Smooth muscle cell (in vitro differentiated cells): Measurements from ENCODE around the gene PLSCR3. TPM values are rescaled to one million over a fixed set of nuclear protein-coding genes. Genes with fewer than 3 reads are reported as not detected.
A peak's percentile ranks its signal among the peaks of the same experiment; 100 is the strongest.

Experiments used
- DNase-seq: peaks from one replicate; lab custom pipeline; 2025; ENCODE audit not compliant: unreplicated experiment; lab: John Stamatoyannopoulos, UW
- H2AFZ ChIP-seq: fragments of 200-600 bp; sonication (generic); 2 replicates; pipeline ENCODE4 v1.6.0; 2016; ENCODE audit warnings: antibody characterized with exemption, low read depth, mild to moderate bottlenecking
- H3F3A ChIP-seq: fragments of 200-600 bp; sonication (generic); 2 replicates; pipeline ENCODE4 v1.6.0; 2017; ENCODE audit warnings: antibody characterized with exemption, low read depth
- H3K27ac ChIP-seq: fragments of 200-600 bp; sonication (generic); 2 replicates; pipeline ENCODE4 v1.5.1; 2016; ENCODE audit warnings: low read depth, mild to moderate bottlenecking
- H3K27me3 ChIP-seq: fragments of 200-600 bp; sonication (generic); 2 replicates; pipeline ENCODE4 v1.6.1; 2016; ENCODE audit warnings: low read depth, mild to moderate bottlenecking
- H3K36me3 ChIP-seq: fragments of 200-600 bp; sonication (generic); 2 replicates; pipeline ENCODE4 v1.5.1; 2016; ENCODE audit warnings: low read depth
- H3K4me1 ChIP-seq: fragments of 200-600 bp; sonication (generic); 2 replicates; pipeline ENCODE4 v1.5.1; 2016; ENCODE audit warnings: low read depth
- H3K4me2 ChIP-seq: fragments of 200-600 bp; sonication (generic); 2 replicates; pipeline ENCODE4 v1.6.0; 2016; ENCODE audit warnings: mild to moderate bottlenecking
- H3K4me3 ChIP-seq: fragments of 200-600 bp; sonication (generic); 2 replicates; pipeline ENCODE4 v1.5.1; 2016; ENCODE audit warnings: mild to moderate bottlenecking
- H3K79me2 ChIP-seq: fragments of 200-600 bp; sonication (generic); 2 replicates; pipeline ENCODE4 v1.6.0; 2016; ENCODE audit warnings: low read depth, mild to moderate bottlenecking
- H3K9ac ChIP-seq: fragments of 200-600 bp; sonication (generic); 2 replicates; pipeline ENCODE4 v1.6.0; 2016; ENCODE audit warnings: low read depth
- H3K9me3 ChIP-seq: fragments of 200-600 bp; sonication (generic); replicated peaks from 2 replicates; pipeline ENCODE4 v1.5.1; 2016; ENCODE audit warnings: low read depth
- H4K20me1 ChIP-seq: fragments of 200-600 bp; sonication (generic); 2 replicates; pipeline ENCODE4 v1.6.0; 2016; ENCODE audit warnings: low read depth
- CTCF ChIP-seq: fragments of 200-600 bp; sonication (generic); IDR thresholded peaks from 2 replicates; pipeline ENCODE4 v1.5.1; 2017; ENCODE audit warnings: borderline replicate concordance, mild to moderate bottlenecking, antibody characterized with exemption; ENCODE audit not compliant: insufficient read depth, poor library complexity, severe bottlenecking
- WGBS: methylation state at CpG from one replicate; pipeline ENCODE4 v1.1.7; 2016; ENCODE audit warnings: low lambda C conversion rate; 5-methylcytosine and 5-hydroxymethylcytosine counted together
- polyA plus RNA-seq: library from polyadenylated mRNA; unstranded; fragments of >200 nt; fragmentation: Nextera tagmentation; extraction: Ambion mirVana; gene quantifications from 2 replicates; pipeline ENCODE4 v1.2.1, GENCODE V29; 2016
- total RNA-seq: library from RNA; depleted of rRNA; stranded (reverse); fragments of >200 nt; gene quantifications from 2 replicates; pipeline ENCODE4 v1.2.3, GENCODE V29; 2014

Gene PLSCR3
- total and polyA plus RNA-seq, 2 experiments from 2014 or later = 29.3 to 110 TPM

DNA sequence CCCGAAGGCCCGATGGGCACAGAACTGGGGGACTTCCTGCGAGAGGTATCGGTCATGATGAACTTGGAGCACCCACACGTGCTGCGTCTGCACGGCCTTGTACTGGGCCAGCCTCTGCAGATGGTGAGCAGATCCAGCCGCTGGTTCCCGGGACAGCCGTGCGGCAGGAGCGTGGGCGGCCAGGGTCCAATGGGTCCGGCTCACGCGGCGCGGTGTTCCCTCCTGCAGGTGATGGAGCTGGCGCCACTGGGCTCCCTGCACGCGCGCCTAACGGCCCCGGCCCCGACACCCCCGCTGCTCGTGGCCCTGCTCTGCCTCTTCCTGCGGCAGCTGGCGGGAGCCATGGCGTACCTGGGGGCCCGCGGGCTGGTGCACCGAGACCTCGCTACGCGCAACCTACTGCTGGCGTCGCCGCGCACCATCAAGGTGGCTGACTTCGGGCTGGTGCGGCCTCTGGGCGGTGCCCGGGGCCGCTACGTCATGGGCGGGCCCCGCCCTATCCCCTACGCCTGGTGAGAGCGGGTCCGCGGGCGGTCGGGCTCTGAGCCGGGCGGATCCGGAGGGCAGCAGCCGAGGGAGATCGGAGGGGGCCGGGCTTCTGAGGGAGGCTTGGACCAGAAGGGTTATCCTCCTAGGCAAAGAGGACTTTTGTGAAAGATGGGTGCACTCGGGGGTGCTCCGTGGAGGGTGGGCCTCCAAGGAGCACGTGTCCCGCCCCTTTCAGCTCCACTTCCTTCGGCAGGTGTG lies 10.4 kb downstream of the PLSCR3 start:
- Histone ChIP-seq H3K9ac (no peak overlapping the region), H3K4me3 (peak overlapping the region; percentile 40), H3K9me3 (no peaks in the 10 kb centered on the region), H4K20me1 (no peaks in the 10 kb centered on the region), H3K4me1 (peaks cover 19% of the 10 kb centered on the region), H3F3A (peaks cover 6% of the 10 kb centered on the region), H3K4me2 (peak overlapping the region; percentile 85), H3K27ac (no peak overlapping the region), H3K36me3 (no peaks in the 10 kb centered on the region), H3K79me2 (no peaks in the 10 kb centered on the region), H3K27me3 (peaks cover 22% of the 10 kb centered on the region), H2AFZ (no peak overlapping the region)
- 23% methylated on average over 64 of the region's 65 CpGs for WGBS
- no peak for TF ChIP-seq CTCF
- no peak for DNase-seq

DNA sequence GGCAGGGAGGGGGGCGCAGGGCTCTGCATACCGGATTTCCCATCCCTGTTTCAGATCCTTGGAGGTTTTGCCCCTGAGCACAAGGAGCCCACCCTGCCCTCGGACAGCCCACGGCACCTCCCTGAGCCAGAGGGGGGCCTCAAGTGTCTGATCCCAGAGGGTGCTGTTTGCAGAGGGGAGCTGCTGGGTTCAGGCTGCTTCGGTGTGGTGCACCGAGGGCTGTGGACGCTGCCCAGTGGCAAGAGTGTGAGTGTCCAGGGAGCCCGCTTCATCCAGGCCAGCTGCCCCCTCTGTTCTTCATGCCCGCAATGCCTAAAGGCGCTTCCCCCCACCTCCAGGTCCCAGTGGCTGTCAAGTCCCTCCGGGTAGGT lies 11.0 kb downstream of the PLSCR3 start:
- peaks cover 22% of the 10 kb centered on the region for H3K27me3 ChIP-seq
- DNase-seq = no peak
- no peak for TF ChIP-seq CTCF
- no peak overlapping the region for H3K4me3 ChIP-seq
- WGBS = 87% methylated on average over 11 of the region's 11 CpGs
- H3K79me2 ChIP-seq = no peaks in the 10 kb centered on the region
- H3K4me2 ChIP-seq = peak overlapping the region; percentile 85
- H3K4me1 ChIP-seq = peaks cover 19% of the 10 kb centered on the region
- H3K9me3 ChIP-seq = no peaks in the 10 kb centered on the region
- H3F3A ChIP-seq = peaks cover 6% of the 10 kb centered on the region
- no peaks in the 10 kb centered on the region for H3K36me3 ChIP-seq
- H4K20me1 ChIP-seq = no peaks in the 10 kb centered on the region
- no peak overlapping the region for H3K9ac ChIP-seq
- H3K27ac ChIP-seq = no peak overlapping the region
- no peak overlapping the region for H2AFZ ChIP-seq

- H3K36me3 ChIP-seq = no peaks in the 10 kb centered on the region
- no peaks in the 10 kb centered on the region for H4K20me1 ChIP-seq
- H2AFZ ChIP-seq = no peak overlapping the region
- H3K79me2 ChIP-seq = no peaks in the 10 kb centered on the region
- peaks cover 22% of the 10 kb centered on the region for H3K27me3 ChIP-seq
- no peaks in the 10 kb centered on the region for H3K9me3 ChIP-seq
- no peak for TF ChIP-seq CTCF
- DNase-seq = no peak
- H3K27ac ChIP-seq = no peak overlapping the region
- 89% methylated on average over 10 of the region's 10 CpGs for WGBS
- no peak overlapping the region for H3K4me2 ChIP-seq
- H3K9ac ChIP-seq = no peak overlapping the region
- H3K4me1 ChIP-seq = peaks cover 19% of the 10 kb centered on the region
- H3K4me3 ChIP-seq = no peak overlapping the region
- peaks cover 6% of the 10 kb centered on the region for H3F3A ChIP-seq
Measured at GRCh38 chr17:7382901-7383300, 11.4 kb downstream of the PLSCR3 start.
